ENCODE measurements around the gene DKKL1. TPM values are rescaled to one million over a fixed set of nuclear protein-coding genes. Genes with fewer than 3 reads are reported as not detected.
A peak's percentile ranks its signal among the peaks of the same experiment; 100 is the strongest.
"Not testable (repeated sequence)": the region's sequence is repeated elsewhere in the genome, so short reads cannot be mapped to it uniquely, and the experiment has no call there.

Gene DKKL1
- total and polyA plus RNA-seq, 2 experiments from 2014 or later: 0.76 to 2.9 TPM

DNA sequence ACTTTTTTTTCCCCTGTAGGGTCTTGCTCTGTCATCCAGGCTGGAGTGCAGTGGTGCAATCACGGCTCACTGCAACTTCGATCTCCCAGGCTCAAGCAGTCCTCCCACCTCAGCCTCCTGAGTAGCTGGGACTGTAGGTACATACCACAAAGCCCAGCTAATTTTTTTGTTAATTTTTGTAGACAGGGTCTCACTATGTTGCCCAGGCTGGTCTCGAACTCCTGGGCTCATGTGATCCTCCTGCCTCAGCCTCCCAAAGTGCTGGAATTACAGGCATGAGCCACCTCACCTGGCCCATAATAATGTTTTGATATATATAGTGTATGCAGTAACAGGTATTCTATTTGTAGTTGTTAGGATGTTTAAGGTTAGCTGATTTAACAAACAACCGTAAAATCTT is 32.5 kb upstream of the DKKL1 start:
- H3K9me2 ChIP-seq (ENCODE audit: insufficient read depth); DNase-seq (ENCODE audit: low spot score); H2AFZ ChIP-seq; H3K4me2 ChIP-seq; ATAC-seq; H3K79me2 ChIP-seq (replicated peaks; ENCODE audit: insufficient read depth); H3K36me3 ChIP-seq (ENCODE audit: insufficient read depth); H3F3A ChIP-seq (replicated peaks; ENCODE audit: low read depth); H3K4me1 ChIP-seq (ENCODE audit: insufficient read depth); H3K27ac Mint-ChIP-seq; H3K27me3 ChIP-seq (ENCODE audit: insufficient read depth); H3K4me3 ChIP-seq; H3K27ac ChIP-seq (ENCODE audit: low read depth); H3K36me3 Mint-ChIP-seq (ENCODE audit: low read depth); H3K4me1 Mint-ChIP-seq; H4K20me1 ChIP-seq (replicated peaks; ENCODE audit: insufficient read depth); H3K9me3 Mint-ChIP-seq: not testable (repeated sequence)
- Mint-ChIP-seq H3K27me3 (ENCODE audit: insufficient read depth, low read depth, poor library complexity) (peaks cover 16% of the 10 kb centered on the region), H3K4me3 (peak overlapping the region; percentile 44)

GRCh38 chr19:49331616-49332055 is 32.0 kb upstream of the DKKL1 start:
- DNase-seq (ENCODE audit: low spot score): peak; percentile 74
- no peaks in the 10 kb centered on the region; the same call in 1 of the 3 replicates for H3K36me3 Mint-ChIP-seq (ENCODE audit: low read depth)
- peak; percentile 91 for ATAC-seq

More at GRCh38 chr19:49331616-49332055, 32.0 kb upstream of the DKKL1 start:
- Histone ChIP-seq H4K20me1 (replicated peaks; ENCODE audit: insufficient read depth) (no peaks in the 10 kb centered on the region), H3K4me3 (no peak overlapping the region), H3K27me3 (ENCODE audit: insufficient read depth) (peaks cover 10% of the 10 kb centered on the region; the same call in 1 of the 2 replicates), H2AFZ (no peak overlapping the region), H3K36me3 (ENCODE audit: insufficient read depth) (no peaks in the 10 kb centered on the region), H3K4me2 (no peak overlapping the region), H3F3A (replicated peaks; ENCODE audit: low read depth) (0 out of 2 replicates have a peak, but pooled peaks cover 3% of the 10 kb centered on the region), H3K4me1 (ENCODE audit: insufficient read depth) (no peaks in the 10 kb centered on the region), H3K9me2 (ENCODE audit: insufficient read depth) (no peaks in the 10 kb centered on the region), H3K27ac (ENCODE audit: low read depth) (no peak overlapping the region), H3K79me2 (replicated peaks; ENCODE audit: insufficient read depth) (no peaks in the 10 kb centered on the region)
- Mint-ChIP-seq H3K4me1 (peaks cover 10% of the 10 kb centered on the region), H3K27me3 (ENCODE audit: insufficient read depth, low read depth, poor library complexity) (peaks cover 18% of the 10 kb centered on the region), H3K4me3 (peak overlapping the region; percentile 44), H3K27ac (no peak overlapping the region), H3K9me3 (no peaks in the 10 kb centered on the region; the same call in 2 of the 3 replicates)
- TF ChIP-seq ETS1 (IDR thresholded peaks at IDR 0.05) (0 out of 2 replicates have a peak, but pooled peaks have one; percentile 30), ZNF462 (CRISPR knock-in tag; IDR thresholded peaks at IDR 0.05) (no peak)

All from GM23338 (cell line).